ENCODE results near the gene SYT1.
A peak's percentile ranks its signal among the peaks of the same experiment; 100 is the strongest.

The SYT1 gene

GRCh38 chr12:79329933-79330332 is 465.4 kb downstream of the SYT1 start:
- DNase-seq (ENCODE audit: low read depth in 2 of 3, low spot score in 1 of 3) = no peak

- no peak for DNase-seq (ENCODE audit: low read depth in 2 of 3, low spot score in 1 of 3)
Observed at GRCh38 chr12:79331870-79332269, 467.3 kb downstream of the SYT1 start.

GRCh38 chr12:79333144-79333543 is 468.6 kb downstream of the SYT1 start:
- DNase-seq (ENCODE audit: low read depth in 2 of 3, low spot score in 1 of 3) = no peak

- DNase-seq (ENCODE audit: low read depth in 2 of 3, low spot score in 1 of 3) = no peak
Observed at GRCh38 chr12:79337662-79338290, 473.2 kb downstream of the SYT1 start.

- DNase-seq (ENCODE audit: low read depth in 2 of 3, low spot score in 1 of 3) = no peak
Observed at GRCh38 chr12:79344855-79345847, 480.6 kb downstream of the SYT1 start.

GRCh38 chr12:79347866-79348265 is 483.3 kb downstream of the SYT1 start:
- no peak for DNase-seq (ENCODE audit: low read depth in 2 of 3, low spot score in 1 of 3)

- DNase-seq (ENCODE audit: low read depth in 2 of 3, low spot score in 1 of 3) = no peak
Observed at GRCh38 chr12:79351251-79351650, 486.7 kb downstream of the SYT1 start.

GRCh38 chr12:79356216-79356615 is 491.6 kb downstream of the SYT1 start:
- no peak for DNase-seq (ENCODE audit: low read depth in 2 of 3, low spot score in 1 of 3)

- DNase-seq (ENCODE audit: low read depth in 2 of 3, low spot score in 1 of 3) = no peak
Observed at GRCh38 chr12:79357048-79357447, 492.5 kb downstream of the SYT1 start.

GRCh38 chr12:79358716-79359300 is 494.2 kb downstream of the SYT1 start:
- DNase-seq (ENCODE audit: low read depth in 2 of 3, low spot score in 1 of 3) = no peak

- DNase-seq (ENCODE audit: low read depth in 2 of 3, low spot score in 1 of 3) = no peak
Observed at GRCh38 chr12:79360286-79360685, 495.7 kb downstream of the SYT1 start.

GRCh38 chr12:79360936-79361335 is 496.4 kb downstream of the SYT1 start:
- DNase-seq (ENCODE audit: low read depth in 2 of 3, low spot score in 1 of 3) = no peak

GRCh38 chr12:79364197-79364596 is 499.6 kb downstream of the SYT1 start:
- DNase-seq (ENCODE audit: low read depth in 2 of 3, low spot score in 1 of 3) = no peak

- DNase-seq (ENCODE audit: low read depth in 2 of 3, low spot score in 1 of 3) = no peak
Observed at GRCh38 chr12:79366374-79366773, 501.8 kb downstream of the SYT1 start.

GRCh38 chr12:79367032-79367589 is 502.5 kb downstream of the SYT1 start:
- no peak for DNase-seq (ENCODE audit: low read depth in 2 of 3, low spot score in 1 of 3)

GRCh38 chr12:79370021-79370420 is 505.4 kb downstream of the SYT1 start:
- DNase-seq (ENCODE audit: low read depth in 2 of 3, low spot score in 1 of 3) = no peak

GRCh38 chr12:79371226-79371625 is 506.7 kb downstream of the SYT1 start:
- no peak for DNase-seq (ENCODE audit: low read depth in 2 of 3, low spot score in 1 of 3)

GRCh38 chr12:79373896-79374499 is 509.4 kb downstream of the SYT1 start:
- peak in 1 of 3 donors; percentile 6 for DNase-seq (ENCODE audit: low read depth in 2 of 3, low spot score in 1 of 3)

- no peak for DNase-seq (ENCODE audit: low read depth in 2 of 3, low spot score in 1 of 3)
Observed at GRCh38 chr12:79374545-79374944, 510.0 kb downstream of the SYT1 start.

GRCh38 chr12:79375050-79375449 is 510.5 kb downstream of the SYT1 start:
- DNase-seq (ENCODE audit: low read depth in 2 of 3, low spot score in 1 of 3) = no peak

GRCh38 chr12:79378496-79378895 is 513.9 kb downstream of the SYT1 start:
- DNase-seq (ENCODE audit: low read depth in 2 of 3, low spot score in 1 of 3) = no peak

Data from stimulated activated CD4-positive, alpha-beta T cell treated with anti-CD3 and anti-CD28 coated beads, Interleukin-12 subunit alpha, Interleukin-12 subunit beta, amount 100 ng/mL, for 48 hours (primary cell).